ENCODE data around the gene DAP.

GRCh38 chr5:10637944-10638343, 123.1 kb downstream of the DAP start:
- no peak for TF ChIP-seq CTCF (IDR thresholded peaks at IDR 0.05)
- TF ChIP-seq POLR2A (IDR thresholded peaks at IDR 0.05) = no peak
